A673 (cell line): ENCODE results near the gene MOB3A.

Source experiments
- EZH2 ChIP-seq: fragments of 200-600 bp; sonication (generic); IDR thresholded peaks from 2 replicates; pipeline ENCODE4 v1.6.1; 2017; ENCODE audit warnings: borderline replicate concordance, low read depth, mild to moderate bottlenecking, mixed read lengths, antibody characterized with exemption, low read length; ENCODE audit not compliant: poor library complexity, severe bottlenecking
- TF ChIP-seq, protein P1 (sequence below): fragments of 300-800, 200-600 bp; sonication (generic); conservative IDR thresholded peaks from 2 replicates; pipeline ENCODE4 v1.5.1; 2017; ENCODE audit warnings: low read depth, mild to moderate bottlenecking, antibody characterized with exemption, low read length, moderate library complexity, mixed read lengths

DNA sequence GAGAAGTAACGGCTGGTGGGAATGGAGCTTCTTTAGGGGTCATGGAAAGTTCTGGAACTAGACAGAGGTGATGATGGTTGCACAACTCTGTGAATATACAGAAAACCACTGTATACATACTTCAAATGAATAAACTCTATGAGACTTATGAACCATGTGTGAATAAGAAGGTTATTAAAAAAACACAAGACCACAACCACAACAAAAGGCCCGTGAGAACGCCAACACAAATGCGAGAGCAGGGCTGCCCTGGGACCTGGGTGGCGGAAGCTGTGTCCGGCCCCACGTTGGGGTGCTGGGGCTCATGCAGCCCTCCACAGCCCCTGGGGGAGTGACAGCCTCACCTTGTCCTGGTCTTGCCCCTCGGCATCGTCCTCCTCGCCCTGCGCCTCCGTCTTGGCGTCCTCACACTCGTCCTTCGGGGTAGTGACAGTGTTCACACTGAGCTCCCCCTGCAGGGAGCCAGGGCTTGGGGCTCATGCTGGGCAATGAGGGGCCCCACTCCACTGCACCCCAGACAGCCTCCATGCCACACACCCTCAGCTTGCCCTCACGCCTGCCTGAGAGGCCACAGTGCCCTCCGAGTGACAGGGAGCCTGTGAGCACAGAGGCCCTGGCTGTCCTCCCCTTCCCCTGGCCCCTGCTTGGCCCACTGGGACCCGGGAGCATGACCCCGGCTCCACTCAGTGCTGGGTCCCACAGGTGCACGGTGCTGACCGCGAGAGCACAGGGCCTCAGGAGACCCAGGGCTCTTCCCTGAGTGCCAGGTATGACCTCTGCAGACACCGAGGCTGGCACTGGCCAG, 16.6 kb upstream of the MOB3A start:
- TF ChIP-seq, protein P1, sequence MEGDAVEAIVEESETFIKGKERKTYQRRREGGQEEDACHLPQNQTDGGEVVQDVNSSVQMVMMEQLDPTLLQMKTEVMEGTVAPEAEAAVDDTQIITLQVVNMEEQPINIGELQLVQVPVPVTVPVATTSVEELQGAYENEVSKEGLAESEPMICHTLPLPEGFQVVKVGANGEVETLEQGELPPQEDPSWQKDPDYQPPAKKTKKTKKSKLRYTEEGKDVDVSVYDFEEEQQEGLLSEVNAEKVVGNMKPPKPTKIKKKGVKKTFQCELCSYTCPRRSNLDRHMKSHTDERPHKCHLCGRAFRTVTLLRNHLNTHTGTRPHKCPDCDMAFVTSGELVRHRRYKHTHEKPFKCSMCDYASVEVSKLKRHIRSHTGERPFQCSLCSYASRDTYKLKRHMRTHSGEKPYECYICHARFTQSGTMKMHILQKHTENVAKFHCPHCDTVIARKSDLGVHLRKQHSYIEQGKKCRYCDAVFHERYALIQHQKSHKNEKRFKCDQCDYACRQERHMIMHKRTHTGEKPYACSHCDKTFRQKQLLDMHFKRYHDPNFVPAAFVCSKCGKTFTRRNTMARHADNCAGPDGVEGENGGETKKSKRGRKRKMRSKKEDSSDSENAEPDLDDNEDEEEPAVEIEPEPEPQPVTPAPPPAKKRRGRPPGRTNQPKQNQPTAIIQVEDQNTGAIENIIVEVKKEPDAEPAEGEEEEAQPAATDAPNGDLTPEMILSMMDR: no peak
- TF ChIP-seq EZH2: no peak
